ENCODE data around the gene SPATA32.

The SPATA32 gene

GRCh38 chr17:45293413-45294211, 31.7 kb upstream of the SPATA32 start (continued):
- no peak for TF ChIP-seq ZBTB11 (tag by site-specific recombination; conservative IDR thresholded peaks at IDR 0.05; ENCODE audit: low read depth)
- TF ChIP-seq ZNF658 (tag by site-specific recombination; IDR thresholded peaks at IDR 0.05): no peak
- TF ChIP-seq GLIS2 (tag by site-specific recombination; IDR thresholded peaks at IDR 0.05): peak; percentile 48; the same call in 1 of the 2 replicates
- TF ChIP-seq ZNF394 (tag by site-specific recombination; IDR thresholded peaks at IDR 0.05; ENCODE audit: borderline replicate concordance): peak; percentile 62; the same call in 1 of the 2 replicates
- TF ChIP-seq ZNF600 (tag by site-specific recombination; IDR thresholded peaks at IDR 0.05): peak; percentile 80
- no peak for TF ChIP-seq BCL6B (tag by site-specific recombination; IDR thresholded peaks at IDR 0.05)
- TF ChIP-seq FEZF1 (tag by site-specific recombination; IDR thresholded peaks at IDR 0.05): no peak
- TF ChIP-seq ZNF571 (tag by site-specific recombination; IDR thresholded peaks at IDR 0.05): no peak
- peak; percentile 68; the same call in 1 of the 2 replicates for TF ChIP-seq BCL11A (tag by site-specific recombination; IDR thresholded peaks at IDR 0.05; ENCODE audit: low read depth)
- no peak for TF ChIP-seq PRDM2 (tag by site-specific recombination; IDR thresholded peaks at IDR 0.05; ENCODE audit: borderline replicate concordance)
- no peak for TF ChIP-seq ZNF513 (tag by site-specific recombination; IDR thresholded peaks at IDR 0.05)
- no peak for TF ChIP-seq TSHZ1 (tag by site-specific recombination; IDR thresholded peaks at IDR 0.05; ENCODE audit: borderline replicate concordance)
- TF ChIP-seq ZBTB17 (tag by site-specific recombination; IDR thresholded peaks at IDR 0.05): peak; percentile 55; the same call in 1 of the 2 replicates
- TF ChIP-seq MYNN (tag by site-specific recombination; IDR thresholded peaks at IDR 0.05; ENCODE audit: borderline replicate concordance): 0 out of 2 replicates have a peak, but pooled peaks have one; percentile 30
- peak; percentile 63; the same call in 1 of the 2 replicates for TF ChIP-seq HIC1 (tag by site-specific recombination; IDR thresholded peaks at IDR 0.05)
- TF ChIP-seq YY1 (tag by site-specific recombination; IDR thresholded peaks at IDR 0.05): no peak
- TF ChIP-seq PRDM6 (tag by site-specific recombination; IDR thresholded peaks at IDR 0.05): no peak

All from HEK293 (cell line).